Measurements from ENCODE around the gene VKORC1.

Gene VKORC1

DNA sequence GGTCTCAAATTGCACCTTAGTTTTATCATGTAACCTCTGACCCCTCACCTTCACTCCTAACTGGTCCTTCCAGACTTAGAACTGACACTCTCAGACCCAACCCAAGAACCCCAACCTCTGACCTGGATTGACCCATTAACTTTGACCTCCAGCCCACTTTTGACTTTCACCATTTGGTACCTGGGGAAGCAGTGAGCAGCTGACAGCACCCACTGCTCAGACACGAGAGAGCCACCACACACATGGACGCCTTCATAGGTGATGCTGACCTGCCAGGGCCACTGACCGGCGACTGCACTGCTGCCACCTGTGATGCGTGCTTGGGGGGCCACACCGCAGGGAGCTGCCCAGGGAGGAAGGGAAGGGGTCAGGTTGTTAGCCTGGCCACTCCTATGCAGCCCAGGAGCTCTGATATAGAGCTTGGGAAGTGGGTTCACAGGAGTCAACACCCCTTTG is 38.5 kb upstream of the VKORC1 start:
- Histone ChIP-seq H3K4ac (ENCODE audit: low read depth, low read length) (peak overlapping the region; percentile 96), H2BK120ac (ENCODE audit: insufficient read depth, low read length, poor library complexity) (no peak overlapping the region), H2AK5ac (ENCODE audit: low read length) (no peak overlapping the region), H3K9ac (ENCODE audit: low read length) (no peak overlapping the region), H4K8ac (ENCODE audit: low read depth, low read length) (no peak overlapping the region), H3K79me2 (ENCODE audit: control insufficient read depth, insufficient read depth, low read length, poor library complexity) (peaks cover 17% of the 10 kb centered on the region), H3K4me2 (ENCODE audit: low read length) (no peak overlapping the region), H3K79me1 (ENCODE audit: low read length) (peaks cover 20% of the 10 kb centered on the region), H2BK5ac (ENCODE audit: low read depth, low read length, poor library complexity) (no peak overlapping the region), H3K4me3 (ENCODE audit: low read depth, low read length) (no peak overlapping the region), H3K14ac (ENCODE audit: low read length) (no peak overlapping the region), H3K27me3 (ENCODE audit: insufficient read depth, low read length) (no peaks in the 10 kb centered on the region), H4K91ac (ENCODE audit: low read depth, low read length) (no peak overlapping the region), H3K27ac (ENCODE audit: low read depth, low read length) (no peak overlapping the region), H3K18ac (ENCODE audit: low read length) (no peak overlapping the region), H3K9me3 (ENCODE audit: insufficient read depth, low read depth, low read length) (peaks cover 2% of the 10 kb centered on the region), H3K36me3 (ENCODE audit: control insufficient read depth in 1 of 2, insufficient read depth in 2 of 2, low read length in 2 of 2) (peaks cover 26 to 32% of the 10 kb centered on the region in 2 experiments), H3K4me1 (ENCODE audit: control insufficient read depth in 1 of 2, insufficient read depth in 2 of 2, low read length in 2 of 2) (peaks cover 42 to 45% of the 10 kb centered on the region in 2 experiments), H2AFZ (ENCODE audit: insufficient read depth, low read length, poor library complexity) (no peak overlapping the region), H2BK12ac (ENCODE audit: low read length) (no peak overlapping the region), H4K12ac (ENCODE audit: low read depth, low read length) (no peak overlapping the region), H3K23ac (ENCODE audit: low read length) (no peak overlapping the region)
- no CpG with 5 or more reads among the region's 6 CpGs for WGBS (ENCODE audit: extremely low coverage, insufficient coverage, insufficient read length)
- DNase-seq = no peak

GRCh38 chr16:31132303-31132979 is 37.8 kb upstream of the VKORC1 start:
- no peak overlapping the region for H2AK5ac ChIP-seq (ENCODE audit: low read length)

GRCh38 chr16:31131841-31132271 is 37.3 kb upstream of the VKORC1 start:
- Histone ChIP-seq H2BK12ac (ENCODE audit: low read length) (peak overlapping the region; percentile 66), H3K4me1 (ENCODE audit: control insufficient read depth in 1 of 2, insufficient read depth in 2 of 2, low read length in 2 of 2) (peaks cover 40 to 44% of the 10 kb centered on the region in 2 experiments), H3K4ac (ENCODE audit: low read depth, low read length) (peak overlapping the region; percentile 8), H3K4me3 (ENCODE audit: low read depth, low read length) (no peak overlapping the region), H3K27ac (ENCODE audit: low read depth, low read length) (no peak overlapping the region), H3K14ac (ENCODE audit: low read length) (no peak overlapping the region), H3K36me3 (ENCODE audit: control insufficient read depth in 1 of 2, insufficient read depth in 2 of 2, low read length in 2 of 2) (peaks cover 37 to 40% of the 10 kb centered on the region in 2 experiments), H3K79me2 (ENCODE audit: control insufficient read depth, insufficient read depth, low read length, poor library complexity) (peaks cover 17% of the 10 kb centered on the region), H4K8ac (ENCODE audit: low read depth, low read length) (no peak overlapping the region), H3K9me3 (ENCODE audit: insufficient read depth, low read depth, low read length) (peaks cover 2% of the 10 kb centered on the region), H3K27me3 (ENCODE audit: insufficient read depth, low read length) (no peaks in the 10 kb centered on the region), H4K91ac (ENCODE audit: low read depth, low read length) (peak overlapping the region; percentile 71), H4K12ac (ENCODE audit: low read depth, low read length) (no peak overlapping the region), H3K9ac (ENCODE audit: low read length) (no peak overlapping the region), H2AK5ac (ENCODE audit: low read length) (peak overlapping the region; percentile 42), H2AFZ (ENCODE audit: insufficient read depth, low read length, poor library complexity) (no peak overlapping the region), H2BK120ac (ENCODE audit: insufficient read depth, low read length, poor library complexity) (no peak overlapping the region), H3K23ac (ENCODE audit: low read length) (no peak overlapping the region), H3K18ac (ENCODE audit: low read length) (no peak overlapping the region), H3K4me2 (ENCODE audit: low read length) (no peak overlapping the region), H3K79me1 (ENCODE audit: low read length) (peaks cover 20% of the 10 kb centered on the region), H2BK5ac (ENCODE audit: low read depth, low read length, poor library complexity) (no peak overlapping the region)
- no CpG with 5 or more reads among the region's 5 CpGs for WGBS (ENCODE audit: extremely low coverage, insufficient coverage, insufficient read length)
- no peak for DNase-seq

More at GRCh38 chr16:31132303-31132979, 37.8 kb upstream of the VKORC1 start:
- Histone ChIP-seq H3K4me3 (ENCODE audit: low read depth, low read length) (no peak overlapping the region), H3K14ac (ENCODE audit: low read length) (no peak overlapping the region), H3K9me3 (ENCODE audit: insufficient read depth, low read depth, low read length) (peaks cover 2% of the 10 kb centered on the region), H3K27ac (ENCODE audit: low read depth, low read length) (no peak overlapping the region), H3K79me1 (ENCODE audit: low read length) (peaks cover 20% of the 10 kb centered on the region), H4K8ac (ENCODE audit: low read depth, low read length) (no peak overlapping the region), H3K23ac (ENCODE audit: low read length) (no peak overlapping the region), H3K4me1 (ENCODE audit: control insufficient read depth in 1 of 2, insufficient read depth in 2 of 2, low read length in 2 of 2) (peaks cover 40 to 44% of the 10 kb centered on the region in 2 experiments), H2BK120ac (ENCODE audit: insufficient read depth, low read length, poor library complexity) (no peak overlapping the region), H3K79me2 (ENCODE audit: control insufficient read depth, insufficient read depth, low read length, poor library complexity) (peaks cover 17% of the 10 kb centered on the region), H2BK12ac (ENCODE audit: low read length) (no peak overlapping the region), H2BK5ac (ENCODE audit: low read depth, low read length, poor library complexity) (no peak overlapping the region), H4K12ac (ENCODE audit: low read depth, low read length) (no peak overlapping the region), H3K4ac (ENCODE audit: low read depth, low read length) (no peak overlapping the region), H3K9ac (ENCODE audit: low read length) (no peak overlapping the region), H3K18ac (ENCODE audit: low read length) (no peak overlapping the region), H3K36me3 (ENCODE audit: control insufficient read depth in 1 of 2, insufficient read depth in 2 of 2, low read length in 2 of 2) (peaks cover 31 to 35% of the 10 kb centered on the region in 2 experiments), H2AFZ (ENCODE audit: insufficient read depth, low read length, poor library complexity) (no peak overlapping the region), H3K4me2 (ENCODE audit: low read length) (no peak overlapping the region), H4K91ac (ENCODE audit: low read depth, low read length) (no peak overlapping the region), H3K27me3 (ENCODE audit: insufficient read depth, low read length) (no peaks in the 10 kb centered on the region)
- no peak for DNase-seq
- WGBS (ENCODE audit: extremely low coverage, insufficient coverage, insufficient read length) = no CpG with 5 or more reads among the region's 20 CpGs

DNA sequence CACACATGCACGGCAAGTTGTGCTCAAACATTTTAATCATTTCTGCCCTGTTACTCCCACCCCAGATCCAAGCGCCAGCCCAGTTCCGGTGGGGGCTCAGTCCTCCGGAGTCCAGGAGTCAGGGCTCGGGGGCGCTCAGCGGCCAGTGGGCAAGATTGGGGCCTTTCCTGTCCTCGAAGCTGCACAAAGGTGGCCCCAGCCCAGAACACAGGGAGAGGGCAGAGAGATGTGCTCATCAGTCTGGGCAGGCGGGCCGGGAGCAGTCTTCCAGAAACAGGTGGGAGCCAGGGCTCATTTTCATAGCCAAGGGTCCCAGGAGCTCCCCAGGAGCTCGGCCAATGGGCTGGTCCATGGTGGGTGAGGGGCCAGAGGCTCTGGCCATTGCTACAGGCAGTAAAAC is 36.8 kb upstream of the VKORC1 start:
- Histone ChIP-seq H3K14ac (ENCODE audit: low read length) (peak overlapping the region; percentile 15), H2AK5ac (ENCODE audit: low read length) (peak overlapping the region; percentile 56), H2AFZ (ENCODE audit: insufficient read depth, low read length, poor library complexity) (no peak overlapping the region), H3K23ac (ENCODE audit: low read length) (no peak overlapping the region), H3K4me3 (ENCODE audit: low read depth, low read length) (no peak overlapping the region), H3K9ac (ENCODE audit: low read length) (no peak overlapping the region), H3K79me1 (ENCODE audit: low read length) (peaks cover 20% of the 10 kb centered on the region), H3K4ac (ENCODE audit: low read depth, low read length) (peak overlapping the region; percentile 21), H2BK5ac (ENCODE audit: low read depth, low read length, poor library complexity) (peak overlapping the region; percentile 71), H3K27me3 (ENCODE audit: insufficient read depth, low read length) (no peaks in the 10 kb centered on the region), H4K12ac (ENCODE audit: low read depth, low read length) (peak overlapping the region; percentile 59), H3K4me2 (ENCODE audit: low read length) (no peak overlapping the region), H3K18ac (ENCODE audit: low read length) (peak overlapping the region; percentile 47), H3K27ac (ENCODE audit: low read depth, low read length) (peak overlapping the region; percentile 84), H3K79me2 (ENCODE audit: control insufficient read depth, insufficient read depth, low read length, poor library complexity) (peaks cover 17% of the 10 kb centered on the region), H4K8ac (ENCODE audit: low read depth, low read length) (no peak overlapping the region), H2BK120ac (ENCODE audit: insufficient read depth, low read length, poor library complexity) (peak overlapping the region; percentile 57), H4K91ac (ENCODE audit: low read depth, low read length) (peak overlapping the region; percentile 71), H2BK12ac (ENCODE audit: low read length) (peak overlapping the region; percentile 66), H3K4me1 (ENCODE audit: control insufficient read depth in 1 of 2, insufficient read depth in 2 of 2, low read length in 2 of 2) (peaks cover 40 to 44% of the 10 kb centered on the region in 2 experiments), H3K36me3 (ENCODE audit: control insufficient read depth in 1 of 2, insufficient read depth in 2 of 2, low read length in 2 of 2) (peaks cover 37 to 42% of the 10 kb centered on the region in 2 experiments), H3K9me3 (ENCODE audit: insufficient read depth, low read depth, low read length) (peaks cover 2% of the 10 kb centered on the region)
- no CpG with 5 or more reads among the region's 11 CpGs for whole genome bisulfite sequencing (ENCODE audit: extremely low coverage, insufficient coverage, insufficient read length)
- no peak for DNase-seq
